HEK293T (cell line): ENCODE measurements around the gene FLACC1.
"Not testable (repeated sequence)": the region's sequence is repeated elsewhere in the genome, so short reads cannot be mapped to it uniquely, and the experiment has no call there.

ENCODE experiments used
- CTCF ChIA-PET: fragments of 350-600 bp; formaldehyde crosslinking; extraction: SDS; loops from one replicate; lab custom pipeline; 2021; ENCODE audit warnings: antibody characterized with exemption, inconsistent platforms; lab: Yijun Ruan, JAX
- POLR2A ChIA-PET: fragments of 350-600 bp; formaldehyde crosslinking; extraction: SDS; loops from one replicate; lab custom pipeline; 2020; ENCODE audit warnings: antibody characterized with exemption, inconsistent platforms; lab: Yijun Ruan, JAX
- DNase-seq: peaks from one replicate; pipeline ENCODE4 v3.0.0; 2012; ENCODE audit warnings: mixed read lengths; ENCODE audit errors: extremely low spot score
- ARNT ChIP-seq: fragments of 450-650 bp; IDR thresholded peaks from 2 replicates; pipeline ENCODE4 v1.6.1; 2017; ENCODE audit warnings: mild to moderate bottlenecking
- BHLHE40 ChIP-seq: fragments of 450-650 bp; IDR thresholded peaks from 2 replicates; pipeline ENCODE4 v1.6.1; 2016; ENCODE audit warnings: mild to moderate bottlenecking, moderate library complexity, borderline replicate concordance
- CTBP1 ChIP-seq: fragments of 450-650 bp; IDR thresholded peaks from 2 replicates; pipeline ENCODE4 v1.6.1; 2016; ENCODE audit warnings: borderline replicate concordance
- ELF4 ChIP-seq: fragments of 450-650 bp; IDR thresholded peaks from 2 replicates; pipeline ENCODE4 v1.6.1; 2017; ENCODE audit warnings: antibody characterized with exemption
- FOXA1 ChIP-seq: fragments of 450-650 bp; IDR thresholded peaks from 2 replicates; pipeline ENCODE4 v1.6.1; 2016; ENCODE audit warnings: mild to moderate bottlenecking
- FOXK2 ChIP-seq: fragments of 450-650 bp; IDR thresholded peaks from 2 replicates; pipeline ENCODE4 v1.6.1; 2016; ENCODE audit warnings: mild to moderate bottlenecking
- FOXM1 ChIP-seq: fragments of 450-650 bp; IDR thresholded peaks from 2 replicates; pipeline ENCODE4 v1.6.1; 2017; ENCODE audit warnings: mild to moderate bottlenecking, borderline replicate concordance
- HDGF ChIP-seq: fragments of 450-650 bp; IDR thresholded peaks from 2 replicates; pipeline ENCODE4 v1.6.1; 2017; ENCODE audit warnings: antibody characterized with exemption, borderline replicate concordance
- L3MBTL2 ChIP-seq: fragments of 450-650 bp; conservative IDR thresholded peaks from 2 replicates; pipeline ENCODE4 v1.6.1; 2016; ENCODE audit warnings: mild to moderate bottlenecking
- LEF1 ChIP-seq: fragments of 450-650 bp; IDR thresholded peaks from 2 replicates; pipeline ENCODE4 v1.6.1; 2017; ENCODE audit warnings: mild to moderate bottlenecking, borderline replicate concordance
- NFRKB ChIP-seq: fragments of 450-650 bp; IDR thresholded peaks from 2 replicates; pipeline ENCODE4 v1.6.1; 2016; ENCODE audit warnings: mild to moderate bottlenecking, moderate library complexity
- PKNOX1 ChIP-seq: fragments of 450-650 bp; IDR thresholded peaks from 2 replicates; pipeline ENCODE4 v1.6.1; 2016
- SP1 ChIP-seq: fragments of 450-650 bp; IDR thresholded peaks from 2 replicates; pipeline ENCODE4 v1.6.1; 2017
- SUZ12 ChIP-seq: fragments of 450-650 bp; IDR thresholded peaks from 2 replicates; pipeline ENCODE4 v1.6.1; 2016; ENCODE audit warnings: mild to moderate bottlenecking
- TARDBP ChIP-seq: fragments of 450-650 bp; IDR thresholded peaks from 2 replicates; pipeline ENCODE4 v1.6.1; 2016
- ZNF384 ChIP-seq: fragments of 450-650 bp; IDR thresholded peaks from 2 replicates; pipeline ENCODE4 v1.6.1; 2016

FLACC1 gene

GRCh38 chr2:201249889-201250288, 107.3 kb downstream of the FLACC1 start:
- TF ChIP-seq CTBP1 (no peak), FOXA1 (no peak), ELF4 (no peak), PKNOX1 (no peak), ZNF384 (no peak), SP1 (no peak), ARNT (no peak), BHLHE40 (no peak), L3MBTL2 (no peak), TARDBP (no peak), NFRKB (no peak), LEF1 (no peak), FOXK2 (no peak)
- no peak for DNase-seq
- POLR2A ChIA-PET = no interaction called here
- CTCF ChIA-PET = no interaction called here

- POLR2A ChIA-PET = no interaction called here
- CTCF ChIA-PET = no interaction called here
- DNase-seq = no peak
Observed at GRCh38 chr2:201248288-201248844, 108.8 kb downstream of the FLACC1 start.

GRCh38 chr2:201246280-201246679, 110.9 kb downstream of the FLACC1 start:
- no peak for DNase-seq
- ChIA-PET POLR2A (no interaction called here), CTCF (no interaction called here)
- no peak for TF ChIP-seq CTBP1
- no peak for TF ChIP-seq FOXA1
- no peak for TF ChIP-seq LEF1
- TF ChIP-seq BHLHE40 = no peak
- no peak for TF ChIP-seq FOXM1
- TF ChIP-seq HDGF = no peak
- no peak for TF ChIP-seq SP1

More at GRCh38 chr2:201248288-201248844, 108.8 kb downstream of the FLACC1 start:
- TF ChIP-seq BHLHE40 (no peak), CTBP1 (no peak), PKNOX1 (no peak), HDGF (no peak), FOXK2 (no peak), TARDBP (no peak), SUZ12 (no peak), LEF1 (no peak), L3MBTL2 (no peak), ARNT (no peak), FOXM1 (no peak), ZNF384 (no peak), ELF4 (no peak), SP1 (no peak), NFRKB (no peak)

- TF ChIP-seq PKNOX1 = 0 out of 2 replicates have a peak, but pooled peaks have one; percentile 9
- no peak for TF ChIP-seq CTBP1
- ChIA-PET POLR2A (no interaction called here), CTCF (no interaction called here)
- DNase-seq = no peak
Observed at GRCh38 chr2:201244829-201245228, 112.3 kb downstream of the FLACC1 start.

- ChIA-PET POLR2A (no interaction called here), CTCF (interaction anchor here (1.3 kb wide), 1 partner anchor 10 kb away, joined by 4 read pairs; no protein-coding TSS in a partner anchor)
- TF ChIP-seq ZNF384 = no peak
- no peak for DNase-seq
Observed at GRCh38 chr2:201242571-201243277, 114.4 kb downstream of the FLACC1 start.

- CTCF ChIA-PET, POLR2A ChIA-PET, DNase-seq: not testable (repeated sequence)
Observed at GRCh38 chr2:201239167-201239935, 117.8 kb downstream of the FLACC1 start.
